GM21619 (cell line): ENCODE measurements around the gene CAP1.
A peak's percentile ranks its signal among the peaks of the same experiment; 100 is the strongest.
"Not testable (repeated sequence)": the region's sequence is repeated elsewhere in the genome, so short reads cannot be mapped to it uniquely, and the experiment has no call there.

Experiments
- ATAC-seq: cut with Tn5 transposase; IDR thresholded peaks from one replicate; pipeline ENCODE4 v1.9.1; 2021; ENCODE audit not compliant: unreplicated experiment

CAP1 gene, protein sequence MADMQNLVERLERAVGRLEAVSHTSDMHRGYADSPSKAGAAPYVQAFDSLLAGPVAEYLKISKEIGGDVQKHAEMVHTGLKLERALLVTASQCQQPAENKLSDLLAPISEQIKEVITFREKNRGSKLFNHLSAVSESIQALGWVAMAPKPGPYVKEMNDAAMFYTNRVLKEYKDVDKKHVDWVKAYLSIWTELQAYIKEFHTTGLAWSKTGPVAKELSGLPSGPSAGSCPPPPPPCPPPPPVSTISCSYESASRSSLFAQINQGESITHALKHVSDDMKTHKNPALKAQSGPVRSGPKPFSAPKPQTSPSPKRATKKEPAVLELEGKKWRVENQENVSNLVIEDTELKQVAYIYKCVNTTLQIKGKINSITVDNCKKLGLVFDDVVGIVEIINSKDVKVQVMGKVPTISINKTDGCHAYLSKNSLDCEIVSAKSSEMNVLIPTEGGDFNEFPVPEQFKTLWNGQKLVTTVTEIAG

DNA sequence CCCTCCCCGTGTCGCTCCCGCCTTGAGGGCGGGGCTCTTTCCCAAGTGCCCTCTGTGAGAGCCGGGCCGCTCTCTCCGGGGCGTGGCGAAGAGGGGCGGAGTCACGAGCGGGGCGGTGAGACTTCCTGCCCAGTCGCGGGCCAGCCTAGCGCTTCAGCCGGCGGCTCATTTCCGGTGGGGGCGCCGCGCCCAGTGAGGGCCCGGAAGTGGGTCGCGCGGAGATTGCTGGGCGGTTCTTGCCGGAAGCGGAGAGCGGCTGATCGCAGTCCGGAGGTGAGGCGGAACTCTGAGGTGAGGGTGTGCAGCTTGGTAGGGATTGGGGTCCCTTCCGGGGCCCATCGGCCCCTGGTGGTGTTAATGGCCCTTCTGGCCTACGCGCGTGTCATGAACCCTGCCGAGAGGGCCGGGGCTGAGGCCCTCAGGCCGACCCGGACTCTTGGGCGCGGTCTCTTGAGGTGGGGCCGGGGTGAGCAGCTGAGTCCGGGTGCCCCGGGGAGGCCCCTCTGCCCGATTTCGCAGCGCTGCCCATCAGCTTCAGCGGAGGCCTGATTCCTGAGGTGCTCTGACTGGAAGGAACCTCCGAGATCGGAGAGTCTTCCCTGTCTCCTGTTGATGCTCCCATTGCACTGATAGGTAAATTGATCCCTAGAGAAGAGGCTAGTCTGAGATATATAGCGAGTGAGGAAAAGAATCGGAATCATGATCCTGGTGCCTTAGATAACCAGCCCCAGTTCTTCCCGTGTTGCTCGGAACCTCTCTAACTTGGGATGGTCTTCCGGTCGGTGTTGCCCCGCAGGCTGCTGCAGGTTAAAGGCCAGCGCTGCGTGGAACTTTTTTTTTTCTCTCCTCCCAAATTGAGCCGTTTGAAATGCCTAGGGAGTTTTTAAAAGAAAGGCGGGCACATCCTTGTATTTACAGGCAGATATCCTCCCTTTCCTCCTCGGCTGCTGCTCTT lies at the start of gene CAP1:
Gene CAP1 (plus strand): TSS at position 219 of the 955 bp plus-strand sequence. CDS start 18,618 bp downstream, outside the sequence.
- ATAC-seq, result peak; percentile 71

DNA sequence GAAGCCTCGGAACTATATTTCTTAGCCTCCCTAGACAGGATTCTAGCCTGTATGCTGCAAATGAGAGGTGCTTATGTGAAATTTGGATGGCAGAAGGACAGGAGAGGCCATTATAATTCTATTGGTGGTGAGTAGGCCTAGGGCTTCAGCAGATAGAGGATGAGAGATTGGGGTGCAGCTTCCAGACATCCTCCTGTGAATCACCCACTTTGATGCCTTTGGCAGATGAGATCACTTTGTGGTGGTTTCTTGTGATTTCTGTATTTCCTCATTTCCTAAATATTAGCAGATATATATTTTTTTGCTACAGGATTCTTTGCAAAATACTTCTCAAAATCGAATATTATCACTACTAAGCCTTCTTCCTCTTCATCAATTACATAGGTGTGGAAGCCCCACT lies 48.3 kb upstream of the CAP1 start:
- ATAC-seq, result no peak

DNA sequence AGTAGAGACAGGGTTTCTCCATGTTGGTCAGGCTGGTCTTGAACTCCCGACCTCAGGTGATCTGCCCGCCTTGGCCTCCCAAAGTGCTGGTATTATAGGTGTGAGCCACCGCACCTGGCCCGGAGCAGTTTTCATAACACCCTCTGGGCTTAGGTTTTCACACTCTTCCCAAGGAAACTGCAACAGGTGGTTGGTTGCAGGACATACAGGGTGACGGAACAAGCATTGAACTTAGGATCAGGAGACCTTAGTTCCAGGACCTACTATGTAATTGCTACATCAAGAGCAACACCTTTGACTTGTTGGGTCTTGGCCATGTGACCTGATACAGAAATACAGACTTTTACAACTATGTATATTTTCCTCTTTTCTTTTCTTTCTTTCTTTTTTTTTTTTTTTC lies 47.6 kb upstream of the CAP1 start:
- no peak for ATAC-seq

DNA sequence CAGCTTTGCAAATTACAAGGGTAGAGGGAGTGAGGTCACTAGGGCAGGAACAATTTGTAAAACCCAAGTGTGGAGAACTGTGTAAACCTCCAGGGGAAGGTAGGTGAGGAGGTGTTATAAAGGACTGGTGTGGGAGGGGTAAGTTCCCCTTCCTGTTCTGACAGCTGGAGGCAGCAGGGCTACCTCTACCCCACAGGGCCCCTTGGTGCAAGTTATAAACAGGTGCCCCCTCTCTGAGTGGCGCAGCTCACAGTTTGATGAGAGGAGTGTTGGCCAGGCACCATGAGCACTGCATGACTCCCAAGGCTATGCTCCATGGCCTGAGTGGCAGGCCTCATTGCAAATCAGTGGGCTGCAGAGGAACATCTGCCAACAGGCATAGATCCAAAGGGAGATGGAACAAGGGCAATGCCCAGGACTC lies 44.5 kb upstream of the CAP1 start:
- ATAC-seq, result peak; percentile 83

DNA sequence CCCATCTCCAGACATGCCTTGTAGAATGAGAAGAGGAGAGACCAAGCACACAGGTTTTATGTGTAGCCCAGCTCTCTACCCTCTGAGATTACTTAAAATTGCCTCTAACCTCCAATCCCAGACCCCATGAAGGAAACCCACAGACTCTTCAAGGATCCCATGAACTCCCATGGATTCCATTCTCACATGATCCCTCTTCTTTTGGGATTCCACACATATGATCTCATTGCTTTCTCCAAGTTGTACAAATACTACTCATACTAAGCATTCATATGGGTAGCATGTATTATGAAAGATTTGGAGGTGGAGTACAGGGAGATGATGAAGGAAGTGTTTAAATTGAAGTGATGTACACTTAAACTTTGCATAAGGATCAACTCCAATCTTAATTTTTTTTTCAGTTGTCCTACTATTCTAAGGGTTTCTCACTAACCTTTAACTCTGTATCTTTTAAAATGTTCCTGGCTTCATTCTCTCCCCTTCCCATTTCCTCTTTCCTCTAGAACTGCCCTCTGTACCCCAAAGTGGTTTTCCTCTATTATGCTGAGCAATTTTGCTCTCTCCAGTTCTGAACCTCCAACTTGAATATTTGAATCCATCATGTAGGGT lies 44.0 kb upstream of the CAP1 start:
- ATAC-seq, result no peak

DNA sequence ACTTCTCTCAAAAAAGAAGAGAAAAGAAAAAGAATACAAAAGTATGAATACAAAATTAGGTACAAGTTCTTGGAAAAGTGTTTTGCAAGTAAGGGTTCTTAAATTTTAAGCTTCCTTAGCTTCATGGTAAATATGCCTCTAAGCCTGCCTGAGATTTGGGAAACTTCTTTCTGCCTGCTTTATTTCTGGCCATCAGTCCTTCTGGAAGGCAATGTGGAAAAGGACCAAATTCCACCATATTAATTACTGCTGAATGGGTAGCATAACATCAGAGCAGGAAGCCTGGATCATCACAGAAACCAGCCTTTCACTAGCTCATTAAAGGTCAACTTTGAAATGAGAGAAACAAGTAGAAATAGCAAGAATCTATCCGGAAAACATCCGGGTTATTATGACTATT lies 39.1 kb upstream of the CAP1 start:
- ATAC-seq, result no peak

DNA sequence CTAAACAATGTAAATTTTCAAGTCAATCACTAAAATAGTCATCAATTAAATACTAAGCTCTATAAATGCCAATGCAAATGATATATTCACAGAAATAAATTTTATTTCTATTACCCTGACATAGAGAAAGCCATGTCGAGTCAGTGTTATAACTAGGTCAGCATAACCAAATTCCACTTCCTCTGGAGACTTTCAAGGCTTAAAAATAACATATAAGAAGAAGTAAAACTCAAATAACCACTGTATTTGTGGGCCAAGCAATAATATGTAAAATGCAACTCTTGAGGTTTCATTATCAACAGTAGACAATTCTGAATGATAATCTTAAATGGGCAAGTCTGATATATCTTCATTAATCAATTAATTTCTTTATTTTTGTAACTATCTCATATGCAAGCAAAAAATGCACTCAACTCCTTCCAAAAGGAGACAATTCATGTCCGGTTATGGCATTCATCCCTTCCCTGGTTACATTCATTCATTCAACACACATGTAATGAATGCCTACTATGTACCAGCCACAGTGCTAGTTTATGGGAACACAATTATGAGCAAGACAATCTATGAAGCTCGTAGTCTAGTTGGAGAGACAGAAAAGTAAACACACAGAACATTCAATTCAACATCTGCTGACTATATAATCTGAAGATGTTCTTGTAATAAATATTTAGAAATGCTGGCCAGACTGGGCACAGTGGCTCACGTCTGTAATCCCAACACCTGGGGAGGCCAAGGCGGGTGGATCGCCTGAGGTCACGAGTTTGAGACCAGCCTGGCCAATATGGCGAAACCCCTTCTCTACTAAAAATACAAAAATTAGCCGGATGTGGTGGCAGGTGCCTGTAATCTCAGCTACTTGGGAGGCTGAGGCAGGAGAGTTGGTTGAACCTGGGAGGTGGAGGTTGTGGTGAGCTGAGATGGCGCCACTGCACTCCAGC lies 37.1 kb upstream of the CAP1 start:
- peak; percentile 70 for ATAC-seq

DNA sequence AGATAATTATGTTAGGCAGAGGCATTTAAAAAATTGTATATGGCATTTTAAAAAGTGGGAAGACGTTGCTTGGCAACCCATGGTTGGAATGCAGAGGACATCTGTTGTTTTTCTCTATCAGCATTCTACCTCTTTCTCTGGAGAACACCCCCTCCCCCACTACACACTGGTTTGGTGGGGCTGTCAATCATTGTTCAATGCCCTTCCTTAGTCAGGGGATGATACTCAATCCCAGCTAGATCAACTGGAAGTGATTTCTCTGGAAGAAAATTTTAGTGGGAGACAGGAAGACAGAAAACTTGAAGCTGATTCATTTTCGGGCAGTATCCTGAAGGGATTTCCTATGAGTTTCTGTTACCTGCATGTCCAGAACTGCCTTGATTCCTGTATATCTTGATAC lies 35.7 kb upstream of the CAP1 start:
- ATAC-seq, result no peak

DNA sequence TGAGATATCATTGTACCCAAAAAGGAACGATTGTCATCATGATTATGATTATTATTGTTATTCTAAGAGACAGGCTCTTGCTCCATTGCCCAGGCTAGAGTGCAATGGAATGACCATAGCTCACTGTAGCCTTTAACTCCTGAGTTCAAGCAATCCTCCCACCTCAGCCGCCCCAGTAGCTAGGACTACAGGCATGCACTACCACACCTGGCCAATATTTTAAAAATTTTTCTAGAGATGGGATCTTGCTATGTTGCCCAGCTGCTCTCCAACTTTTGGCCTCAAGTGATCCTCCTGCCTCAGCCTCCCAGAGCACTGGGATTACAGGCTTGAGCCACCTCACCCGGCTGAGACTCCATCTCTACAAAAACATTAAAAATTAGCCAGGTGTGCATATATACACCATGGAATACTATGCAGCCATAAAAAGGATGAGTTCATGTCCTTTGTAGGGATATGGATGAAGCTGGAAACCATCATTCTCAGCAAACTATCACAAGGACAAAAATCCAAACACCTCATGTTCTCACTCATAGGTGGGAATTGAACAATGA lies 33.0 kb upstream of the CAP1 start:
- not testable (repeated sequence) for ATAC-seq

DNA sequence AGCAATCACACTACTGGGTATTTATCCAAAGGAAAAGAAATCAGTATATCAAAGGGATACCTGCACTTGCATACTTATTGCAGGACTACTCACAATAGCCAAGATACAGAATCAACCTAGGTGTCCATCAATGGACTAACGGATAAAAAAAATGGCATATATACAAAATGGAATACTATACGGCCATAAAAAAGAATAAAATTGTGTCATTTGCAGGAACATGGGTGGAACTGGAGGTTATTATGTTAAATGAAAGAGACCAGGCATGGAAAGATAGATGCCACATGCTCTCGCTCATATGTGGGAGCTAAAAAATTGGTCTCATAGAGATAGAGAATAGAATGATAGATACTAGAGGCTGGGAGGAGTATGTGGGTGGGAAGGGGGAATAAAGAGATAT lies 29.3 kb upstream of the CAP1 start:
- no peak for ATAC-seq

DNA sequence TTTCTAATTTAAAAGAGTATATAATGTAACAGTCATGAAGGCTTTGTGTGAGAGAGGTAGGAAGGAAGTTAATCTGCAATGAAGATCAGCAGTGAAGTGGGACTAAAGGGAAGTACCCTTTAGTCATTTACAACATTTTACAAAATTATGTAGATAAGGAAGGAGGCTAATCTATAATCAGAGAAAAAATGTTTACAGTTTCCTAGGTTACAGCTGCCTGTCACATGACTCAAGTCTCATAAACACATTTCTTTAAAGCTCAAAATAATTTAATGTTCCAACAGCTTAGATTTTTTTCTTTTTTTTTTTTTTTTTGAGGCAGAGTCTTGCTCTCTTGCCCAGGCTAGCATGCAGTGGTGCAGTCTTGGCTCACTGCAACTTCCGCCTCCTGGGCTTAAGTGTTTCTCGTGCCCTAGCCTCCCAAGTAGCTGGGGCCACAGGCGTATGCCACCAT lies 26.2 kb upstream of the CAP1 start:
- ATAC-seq, result no peak

DNA sequence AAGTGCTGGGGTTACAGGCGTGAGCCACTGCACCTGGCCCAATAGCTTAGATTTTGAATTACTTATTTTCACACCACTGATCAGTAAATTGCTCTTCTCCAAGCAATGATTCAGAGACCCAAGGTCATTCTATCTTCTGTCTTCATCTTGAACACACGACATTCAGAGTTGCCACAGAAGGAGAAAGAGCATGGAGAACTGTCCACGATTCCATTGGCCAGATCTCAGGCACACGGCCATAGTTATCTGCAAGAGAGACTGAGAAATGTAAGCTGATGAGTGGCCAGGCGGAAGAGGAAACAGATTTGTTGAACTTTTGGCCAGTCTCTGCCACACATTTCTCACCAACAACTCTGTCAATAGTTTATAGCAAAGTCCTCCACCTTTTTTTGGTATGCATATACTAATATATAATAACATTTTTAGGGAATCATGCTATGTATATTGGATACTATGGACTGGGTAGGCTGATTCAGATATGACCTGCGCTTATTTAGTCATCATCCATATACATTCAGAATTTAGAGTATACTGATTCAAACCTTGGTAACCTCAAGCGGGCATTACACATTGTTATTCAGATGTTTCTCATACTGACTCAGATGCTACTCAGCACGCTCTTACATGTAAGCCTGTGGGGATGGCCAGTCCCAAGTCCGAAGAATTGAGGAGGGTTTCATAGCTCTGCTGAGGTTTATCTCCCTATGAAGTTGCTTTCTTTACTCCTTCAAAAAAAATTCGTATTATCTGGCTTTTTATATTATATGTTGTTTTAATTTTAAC lies 25.5 kb upstream of the CAP1 start:
- no peak for ATAC-seq

DNA sequence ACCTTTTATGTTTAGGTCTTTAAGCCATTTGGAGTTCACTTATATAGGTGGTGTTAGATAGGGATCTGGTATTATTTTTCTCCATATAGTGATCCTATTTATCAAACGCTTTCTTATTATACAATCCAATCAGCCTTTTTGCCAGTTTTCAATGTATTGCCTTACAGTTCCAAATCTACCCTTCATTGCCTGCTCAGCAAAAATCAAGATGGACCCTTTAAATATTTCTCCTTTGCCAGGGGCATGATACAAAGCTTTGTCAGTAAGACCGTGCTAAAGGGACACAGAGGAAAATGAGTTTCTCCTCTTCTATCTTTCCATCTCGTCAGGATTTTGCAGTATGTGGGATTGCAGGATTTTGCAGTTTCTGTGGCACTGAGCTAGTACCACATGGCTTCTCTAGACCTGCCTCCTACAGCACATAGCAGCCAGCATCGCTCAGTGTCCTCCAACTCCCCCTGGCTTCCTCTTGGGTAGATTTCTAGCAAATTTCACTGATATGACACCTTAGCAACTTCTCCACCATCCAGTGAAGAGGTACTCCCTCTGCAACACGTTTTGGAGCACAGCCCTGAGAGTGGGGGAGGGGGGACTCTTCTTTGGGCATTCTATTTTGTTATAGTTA lies 22.5 kb upstream of the CAP1 start:
- no peak for ATAC-seq

DNA sequence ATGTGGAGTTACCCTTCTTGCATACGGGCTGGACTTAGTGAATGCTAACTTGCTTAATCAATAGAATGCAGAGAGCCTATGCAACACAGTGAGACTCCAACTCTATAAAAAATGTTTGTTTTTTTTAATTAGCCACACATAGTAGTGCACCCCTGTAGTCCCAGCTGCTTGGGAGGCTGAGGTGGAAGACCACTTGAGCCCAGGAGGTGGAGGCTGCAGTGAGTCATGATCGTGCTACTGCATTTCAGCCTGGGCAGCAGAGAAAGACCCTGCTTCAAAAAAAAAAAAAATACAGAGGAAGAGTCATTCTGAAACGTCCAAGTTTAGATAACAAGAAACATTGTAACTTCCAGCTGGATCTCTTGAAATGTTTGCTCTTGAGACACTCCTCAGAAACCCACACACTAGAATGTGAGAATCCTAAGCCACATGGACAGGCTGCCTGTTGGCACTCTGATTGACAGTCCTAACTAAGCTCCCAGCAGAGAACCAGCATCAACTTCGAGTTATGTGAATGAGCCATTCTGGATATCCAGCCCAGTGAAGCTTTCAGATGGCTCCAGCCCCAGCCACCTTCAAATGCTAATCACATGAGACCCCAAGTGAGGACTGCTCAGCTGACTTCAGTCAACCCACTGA lies 20.0 kb upstream of the CAP1 start:
- ATAC-seq, result no peak

DNA sequence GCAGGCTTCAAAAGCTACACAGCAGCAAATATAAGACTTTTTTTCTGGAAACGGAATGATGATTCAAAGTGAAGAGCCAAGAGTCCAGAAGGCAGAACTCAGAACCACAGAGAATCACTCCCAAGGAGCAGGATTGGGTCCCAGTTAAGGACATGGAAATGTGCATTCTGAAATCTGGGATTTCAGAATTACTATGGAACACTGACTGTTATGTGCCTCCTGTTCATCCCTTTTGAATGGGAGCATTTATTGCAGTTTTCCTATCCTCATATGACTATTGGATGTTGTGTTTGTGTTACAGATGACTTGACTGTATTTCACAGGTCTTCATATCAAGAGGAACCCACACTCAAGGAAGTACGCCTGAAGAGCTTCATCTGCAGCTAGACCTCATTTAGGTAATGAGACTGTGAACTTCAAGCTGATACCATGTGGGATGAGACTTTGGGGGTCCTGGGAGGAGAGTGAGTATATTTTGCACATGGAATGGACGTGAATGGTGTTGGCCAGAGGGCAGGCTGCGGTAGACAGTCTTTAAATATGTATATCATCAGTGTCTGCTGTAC lies 17.1 kb upstream of the CAP1 start:
- ATAC-seq, result no peak

DNA sequence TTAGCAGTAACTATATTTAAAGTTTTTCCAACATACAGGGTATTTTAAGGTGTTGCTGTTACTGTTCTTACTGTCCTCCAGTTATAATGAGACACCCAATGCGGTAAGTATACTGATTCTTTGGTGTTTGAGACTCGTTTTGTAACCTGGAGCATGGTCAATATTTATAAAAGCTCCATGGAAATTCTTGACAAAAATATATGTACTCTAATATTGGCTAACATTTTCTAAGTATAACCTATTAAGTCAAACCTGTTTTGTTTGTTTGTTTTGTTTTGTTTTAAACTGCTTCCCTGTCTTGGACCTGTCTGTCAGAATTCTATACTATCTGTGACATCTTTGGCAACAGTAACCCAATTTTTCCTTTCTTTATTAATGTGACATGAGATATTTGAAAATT lies 15.9 kb upstream of the CAP1 start:
- ATAC-seq, result no peak

DNA sequence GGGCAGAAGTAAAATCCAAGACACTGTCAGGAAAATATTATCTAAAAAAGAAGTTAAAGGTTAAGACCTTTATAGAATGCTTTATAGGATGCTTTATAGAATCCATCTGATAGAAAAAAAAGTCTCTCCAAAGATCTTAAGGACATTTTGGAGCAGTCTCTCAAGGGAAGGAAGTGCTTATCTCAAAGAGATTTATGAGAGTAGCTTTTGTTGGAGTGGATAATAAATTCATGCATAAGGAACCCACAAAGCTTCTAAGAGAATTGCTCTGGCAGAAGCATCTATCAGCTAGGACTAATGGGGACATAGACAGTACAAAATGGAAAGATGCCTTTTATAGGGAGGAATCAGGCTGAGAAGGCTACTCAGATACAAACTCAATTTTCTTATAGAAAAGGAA lies 12.9 kb upstream of the CAP1 start:
- no peak for ATAC-seq

DNA sequence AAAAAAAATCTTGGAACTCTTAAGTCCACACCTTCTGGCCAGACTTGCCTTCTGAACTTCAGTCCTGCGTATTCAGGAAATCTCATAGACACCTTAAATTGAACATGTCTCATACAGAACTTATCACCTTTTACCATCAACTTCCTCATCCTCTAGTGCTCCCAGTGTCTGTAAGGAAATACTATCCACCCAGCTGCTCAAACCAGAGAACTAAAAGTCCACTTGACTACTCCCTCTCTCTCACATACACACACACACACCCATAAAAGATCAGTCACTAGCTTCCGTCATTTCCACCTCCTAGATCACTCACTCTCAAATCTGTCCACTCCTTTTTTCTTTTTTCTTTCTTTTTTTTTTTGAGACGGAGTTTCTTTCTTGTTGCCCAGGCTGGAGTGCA lies 10.9 kb upstream of the CAP1 start:
- no peak for ATAC-seq
